8988T (cell line): Measurements from ENCODE around the gene PNN.
"Not testable (repeated sequence)": the region's sequence is repeated elsewhere in the genome, so short reads cannot be mapped to it uniquely, and the experiment has no call there.

Experiments
- DNase-seq: peaks from one replicate; pipeline ENCODE4 v3.0.0; 2011

Gene PNN

DNA sequence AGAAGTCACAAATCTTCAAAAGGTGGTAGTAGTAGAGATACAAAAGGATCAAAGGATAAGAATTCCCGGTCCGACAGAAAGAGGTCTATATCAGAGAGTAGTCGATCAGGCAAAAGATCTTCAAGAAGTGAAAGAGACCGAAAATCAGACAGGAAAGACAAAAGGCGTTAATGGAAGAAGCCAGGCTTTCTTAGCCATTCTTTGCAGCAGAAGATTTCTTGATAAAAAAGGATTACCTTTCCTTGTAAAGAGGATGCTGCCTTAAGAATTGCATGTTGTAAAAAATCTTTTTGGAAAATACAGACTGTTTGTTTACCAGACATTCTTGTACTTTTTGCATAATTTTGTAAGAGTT, 6.6 kb downstream of the PNN start:
- DNase-seq = no peak

DNA sequence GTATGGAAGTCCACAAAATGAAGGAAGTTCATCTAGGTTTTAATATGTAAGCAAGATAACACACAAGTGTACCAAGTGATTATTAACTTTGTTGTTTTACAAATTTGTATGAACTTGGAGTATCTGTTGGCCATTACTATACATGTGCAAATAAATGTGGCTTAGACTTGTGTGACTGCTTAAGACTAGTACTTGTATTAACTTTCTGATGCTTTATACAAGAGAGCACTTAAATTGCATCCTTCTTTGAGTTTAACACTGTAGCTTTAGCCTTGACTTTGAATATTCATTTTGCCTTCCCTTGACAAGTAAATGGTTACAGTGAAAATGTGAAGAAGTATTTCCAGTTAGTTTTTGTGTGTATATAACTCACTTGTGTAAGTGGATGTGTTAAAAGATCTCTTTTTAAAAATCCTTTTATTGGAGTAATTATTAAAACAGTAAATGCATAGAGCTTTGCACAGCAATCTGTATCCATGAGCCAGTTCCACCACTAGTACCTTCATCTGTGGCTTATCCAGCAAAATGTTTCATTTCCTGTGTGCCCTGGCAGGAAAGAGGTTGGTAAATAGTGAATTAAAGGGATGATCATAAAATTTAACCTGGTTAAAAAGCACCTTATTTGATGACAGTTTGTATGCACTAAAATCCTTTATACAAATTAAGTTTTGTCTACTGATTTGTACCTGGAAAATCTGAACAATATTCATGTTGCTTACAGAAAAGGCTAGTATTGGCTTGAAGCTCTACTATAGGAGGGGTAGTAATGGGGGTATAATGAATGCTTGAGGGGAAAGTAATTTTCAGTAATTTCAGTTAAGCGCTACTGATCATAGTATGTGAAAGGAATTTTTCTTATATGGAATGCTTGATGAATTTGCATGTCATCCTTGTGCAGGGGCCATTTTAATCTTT, 8.0 kb downstream of the PNN start:
- no peak for DNase-seq

DNA sequence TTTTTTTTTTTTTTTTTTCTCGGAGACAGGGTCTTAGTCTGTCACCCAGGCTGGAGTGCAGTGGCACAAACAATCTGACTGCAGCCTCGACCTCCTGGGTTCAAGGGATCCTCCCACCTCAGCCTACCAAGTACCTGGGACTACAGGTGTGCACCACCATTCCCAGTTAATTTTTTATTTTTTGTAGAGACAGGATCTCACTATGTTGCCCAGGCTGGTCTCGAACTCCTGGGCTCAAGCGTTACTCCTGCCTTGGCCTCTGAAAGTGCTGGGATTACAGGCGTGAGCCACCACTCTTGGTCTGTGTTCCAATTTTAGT, 8.6 kb downstream of the PNN start:
- DNase-seq = not testable (repeated sequence)

DNA sequence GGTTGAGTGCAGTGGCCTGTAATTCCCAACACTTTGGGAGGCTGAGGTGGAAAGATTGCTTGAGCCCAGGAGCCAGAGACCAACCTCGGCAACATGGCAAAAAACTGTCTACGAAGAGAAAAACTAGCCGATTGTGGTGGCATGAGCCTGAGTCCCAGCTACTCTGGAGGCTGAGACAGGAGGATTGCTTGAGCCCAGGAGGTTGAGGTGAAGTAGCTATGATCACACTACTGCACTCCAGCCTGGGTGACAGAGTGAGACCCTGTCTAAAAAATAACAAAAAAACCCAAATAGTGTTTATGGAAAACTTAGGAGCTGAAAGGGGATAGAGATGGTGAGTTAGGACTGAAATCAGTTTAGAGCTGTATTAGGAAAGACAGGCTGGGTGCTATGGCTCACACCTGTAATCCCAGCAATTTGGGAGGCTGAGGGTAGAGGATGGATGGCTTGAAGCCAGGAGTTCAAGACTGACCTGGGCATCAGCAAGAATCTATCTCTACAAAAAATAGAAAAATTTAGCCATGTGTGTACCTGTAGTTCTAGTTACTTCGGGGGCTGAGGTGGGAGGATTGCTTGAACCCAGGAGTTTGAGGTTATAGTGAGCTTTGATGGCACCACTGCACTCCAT, 9.7 kb downstream of the PNN start:
- no peak for DNase-seq

DNA sequence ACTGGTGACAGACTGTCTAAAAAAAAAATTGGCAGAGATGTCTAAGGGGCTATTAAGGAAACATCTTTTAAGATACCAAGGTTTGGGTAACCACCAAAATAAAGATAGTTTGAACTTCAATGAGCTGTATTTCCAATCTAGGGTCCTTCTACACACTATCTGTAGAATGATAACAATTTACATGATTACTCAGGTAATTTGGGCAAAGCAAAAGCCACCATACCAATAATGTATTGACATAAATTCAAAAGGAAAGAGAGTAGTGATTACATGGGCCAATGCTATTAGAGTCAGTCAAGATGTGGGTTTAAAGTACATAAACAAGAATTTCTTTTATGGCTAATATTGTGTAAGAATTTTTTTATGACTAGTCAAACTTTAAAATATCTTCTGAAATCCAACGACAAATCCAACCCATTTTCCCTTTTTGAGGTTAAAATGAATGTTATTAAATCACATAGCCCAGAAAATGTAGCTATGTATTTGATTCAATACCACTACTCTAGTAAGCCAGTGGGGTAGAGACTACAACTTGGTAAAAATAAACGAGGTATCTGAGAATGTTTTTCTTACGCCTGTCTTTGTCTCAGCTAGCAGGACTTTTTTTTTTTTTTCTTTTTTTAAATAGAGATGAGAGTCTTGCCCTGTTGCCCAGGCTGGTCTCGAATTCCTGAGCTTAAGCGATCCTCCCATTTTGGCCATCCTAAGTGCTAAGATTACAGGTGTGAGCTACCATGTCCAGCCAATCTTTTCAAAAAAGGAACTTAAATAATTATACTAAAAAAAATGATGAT, 10.4 kb downstream of the PNN start:
- DNase-seq = no peak

DNA sequence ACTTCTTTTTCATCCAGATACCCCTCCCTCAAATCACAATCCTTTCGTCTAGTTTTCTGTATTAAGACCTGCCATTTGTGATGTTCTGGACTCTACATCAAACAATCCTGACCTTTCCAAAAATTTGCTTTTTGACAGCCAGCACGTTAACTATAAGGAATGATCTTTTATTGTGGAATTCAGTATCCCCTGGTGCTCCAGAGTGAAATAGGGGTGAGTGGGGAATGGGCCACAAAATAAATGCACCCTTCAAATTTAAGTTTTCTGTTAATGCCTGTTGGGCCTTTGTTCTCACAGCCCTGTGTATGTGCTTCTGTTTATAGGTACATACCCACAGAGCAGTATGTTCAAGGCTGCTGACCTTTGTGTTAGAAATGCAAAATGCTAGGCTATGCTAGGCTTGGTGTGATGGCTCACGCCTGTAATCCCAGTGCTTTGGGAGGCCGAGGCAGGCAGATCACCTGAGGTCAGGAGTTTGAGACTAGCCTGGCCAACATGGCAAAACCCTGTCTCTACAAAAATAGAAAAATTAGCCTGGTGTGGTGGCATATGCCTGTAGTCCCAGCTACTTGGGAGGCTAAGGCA, 12.0 kb downstream of the PNN start:
- no peak for DNase-seq

DNA sequence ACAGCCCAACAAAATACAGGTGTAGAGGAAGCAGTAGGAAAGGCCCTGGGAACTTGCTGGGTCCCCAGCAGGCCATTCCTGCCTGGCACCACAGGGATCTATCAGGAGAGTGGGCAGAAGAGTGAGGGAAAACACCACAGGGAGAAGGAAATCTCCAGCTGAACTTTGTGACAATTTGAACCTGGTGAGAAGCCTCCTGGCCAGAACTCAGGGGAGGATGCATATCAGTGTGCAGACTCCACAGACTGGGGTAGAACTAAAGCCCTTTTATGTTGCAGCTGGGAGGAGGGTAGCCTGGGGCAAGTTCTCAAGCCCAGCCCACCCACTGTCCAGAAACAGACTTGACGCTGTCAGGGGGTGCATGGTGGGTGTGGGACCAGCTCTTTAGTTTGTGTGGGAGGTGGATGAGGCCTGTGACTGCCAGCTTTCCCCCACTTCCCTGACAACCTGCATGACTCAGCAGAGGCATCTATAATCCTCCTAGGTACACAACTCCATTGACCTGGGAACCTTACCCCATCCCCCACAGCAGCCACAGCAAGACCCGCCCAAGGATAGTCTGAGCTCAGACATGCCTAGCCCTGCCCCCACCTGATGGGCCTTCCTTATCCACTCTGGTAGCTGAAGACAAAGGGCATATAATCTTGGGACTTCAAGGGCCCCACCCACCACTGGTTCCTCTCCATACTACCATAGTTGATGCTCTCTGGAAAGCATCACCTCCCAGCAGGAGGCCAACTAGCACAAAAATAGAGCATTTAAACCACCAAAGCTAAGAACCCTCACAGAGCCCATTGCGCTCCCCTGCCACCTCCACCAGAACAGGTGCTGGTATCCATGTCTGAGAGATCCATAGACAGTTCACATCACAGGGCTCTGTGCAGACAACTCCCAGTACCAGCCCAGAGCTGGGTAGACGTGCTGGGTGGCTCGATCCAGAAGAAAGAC, 28.9 kb downstream of the PNN start:
- DNase-seq = no peak

DNA sequence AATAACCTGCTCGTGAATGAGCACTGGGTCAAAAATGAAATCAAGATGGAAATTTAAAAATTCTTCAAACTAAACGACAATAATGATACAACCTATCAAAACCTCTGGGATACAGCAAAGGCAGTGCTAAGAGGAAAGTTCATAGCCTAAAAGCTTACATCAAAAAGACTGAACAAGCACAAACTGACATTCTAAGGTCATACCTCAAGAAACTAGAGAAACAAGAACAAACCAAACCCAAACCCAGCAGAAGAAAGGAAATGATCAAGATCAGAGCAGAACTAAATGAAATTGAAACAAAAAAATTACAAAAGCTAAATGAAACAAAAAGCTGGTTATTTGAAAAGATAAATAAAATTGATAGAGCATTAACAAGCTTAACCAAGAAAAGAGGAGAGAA, 32.4 kb downstream of the PNN start:
- DNase-seq = not testable (repeated sequence)

DNA sequence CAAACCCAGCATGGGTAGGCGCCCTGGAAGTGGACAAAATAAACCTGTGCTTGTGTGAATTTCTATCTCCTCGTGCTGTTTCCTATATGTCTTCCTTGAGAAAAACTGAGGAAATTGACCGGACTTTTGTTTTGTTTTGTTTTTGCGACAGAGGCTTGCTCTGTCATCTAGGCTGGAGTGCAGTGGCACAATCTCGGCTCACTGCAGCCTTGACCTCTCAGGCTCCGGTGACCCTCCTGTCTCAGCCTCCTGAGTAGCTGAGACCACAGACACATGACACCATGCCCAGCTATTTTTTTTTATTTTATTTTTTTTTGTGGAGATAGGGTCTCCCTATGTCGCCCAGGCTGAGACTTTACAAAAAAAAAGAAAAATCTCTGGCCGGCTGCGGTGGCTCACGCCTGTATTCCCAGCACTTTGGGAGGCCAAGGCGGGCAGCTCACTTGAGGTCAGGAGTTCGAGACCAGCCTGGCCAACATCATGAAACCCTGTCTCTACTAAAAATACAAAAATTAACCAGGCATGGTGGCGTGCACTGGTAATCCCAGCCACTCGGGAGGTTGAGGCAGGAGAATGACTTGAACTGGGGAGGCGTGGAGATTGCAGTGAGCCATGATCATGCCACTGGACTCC, 36.2 kb downstream of the PNN start:
- DNase-seq = no peak

DNA sequence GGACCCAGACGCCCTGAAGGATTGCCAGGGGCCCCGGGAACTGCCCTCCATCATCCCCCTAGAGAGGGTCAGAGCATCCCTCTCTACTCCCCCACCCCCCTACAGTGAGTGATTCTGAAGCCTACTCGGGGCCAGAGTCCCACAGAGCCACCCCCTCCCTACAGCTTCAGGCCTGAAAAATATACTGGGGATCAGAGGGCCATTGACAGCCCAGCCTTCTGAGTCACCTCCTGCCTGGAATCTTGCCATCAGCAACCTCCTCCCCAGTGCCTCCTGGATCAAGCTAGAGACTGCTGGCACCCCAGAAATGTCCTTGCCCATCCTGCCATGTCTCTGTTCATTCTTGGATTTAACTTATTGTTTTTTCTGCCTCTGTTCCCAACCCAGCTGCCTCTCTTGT, 37.0 kb downstream of the PNN start:
- DNase-seq = no peak

DNA sequence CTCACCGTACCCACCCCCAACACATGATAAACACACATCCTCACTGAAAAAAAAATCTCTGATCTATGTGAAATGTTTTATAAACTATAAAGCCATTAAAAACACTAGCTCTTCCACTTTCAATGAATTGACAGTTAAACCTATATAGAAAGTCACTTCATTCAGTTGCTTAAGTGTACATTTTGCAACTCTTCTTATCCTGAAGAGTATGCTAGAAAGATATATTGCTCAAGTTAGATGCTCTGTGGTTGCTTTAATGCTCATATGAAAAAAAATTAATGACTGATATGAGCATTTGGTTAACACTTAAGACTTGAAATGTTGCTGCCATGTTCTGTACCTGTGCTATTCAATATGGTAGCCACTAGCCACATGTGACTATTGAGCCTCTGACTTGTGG, 37.6 kb downstream of the PNN start:
- no peak for DNase-seq

DNA sequence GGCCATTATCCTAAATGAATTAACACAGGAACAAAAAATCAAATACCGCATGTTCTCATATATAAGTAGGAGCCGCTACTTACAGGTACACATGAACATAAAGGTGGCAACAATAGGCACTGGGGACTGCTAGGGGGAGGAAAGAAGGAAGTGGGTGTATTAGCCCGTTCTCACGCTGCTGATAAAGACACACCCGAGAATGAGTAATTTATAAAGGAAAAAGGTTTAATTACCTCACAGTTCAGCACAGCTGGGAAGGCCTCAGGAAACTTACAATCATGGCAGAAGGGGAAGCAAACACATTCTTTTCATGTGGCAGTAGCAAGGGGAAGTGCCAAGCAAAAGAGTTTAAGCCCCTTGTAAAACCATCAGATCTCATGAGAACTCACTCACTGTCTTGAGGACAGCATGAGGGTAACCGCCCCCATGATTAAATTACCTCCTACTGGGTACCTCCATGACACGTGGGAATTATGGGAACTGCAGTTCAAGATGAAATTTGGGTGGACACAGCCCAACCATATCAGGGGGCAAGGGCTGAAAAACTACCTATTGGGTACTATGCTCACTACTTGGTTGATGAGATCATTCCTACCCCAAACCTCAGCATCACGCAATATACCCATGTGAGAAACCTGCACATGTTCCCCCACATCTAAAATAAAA, 42.3 kb downstream of the PNN start:
- no peak for DNase-seq

DNA sequence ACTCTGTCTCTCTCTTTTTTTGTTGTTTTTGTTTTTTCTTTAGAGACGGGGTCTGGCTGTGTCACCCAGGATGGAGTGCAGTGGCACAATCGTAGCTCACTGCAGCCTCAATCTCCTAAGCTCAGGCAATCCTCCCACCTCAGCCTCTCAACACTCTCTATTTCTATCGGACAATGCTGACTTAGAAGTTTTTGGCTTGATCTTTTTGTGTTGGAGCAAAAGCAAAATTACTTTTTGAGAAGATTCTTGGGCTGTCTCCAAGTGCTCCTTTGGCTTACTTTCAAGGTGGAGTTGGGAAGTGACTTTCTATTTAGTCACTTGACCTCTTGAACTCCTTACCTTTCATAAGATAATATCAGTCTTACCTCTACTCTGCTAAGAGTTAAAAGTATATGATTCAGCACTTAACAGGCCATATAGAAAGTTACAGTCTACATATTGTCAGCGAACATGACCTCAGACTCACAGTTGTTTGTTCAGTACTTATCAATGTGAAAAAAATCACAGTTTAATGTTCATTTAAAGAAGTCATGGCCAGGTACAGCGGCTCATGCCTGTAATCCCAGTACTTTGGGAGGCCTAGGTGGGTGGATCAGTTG, 43.2 kb downstream of the PNN start:
- no peak for DNase-seq

DNA sequence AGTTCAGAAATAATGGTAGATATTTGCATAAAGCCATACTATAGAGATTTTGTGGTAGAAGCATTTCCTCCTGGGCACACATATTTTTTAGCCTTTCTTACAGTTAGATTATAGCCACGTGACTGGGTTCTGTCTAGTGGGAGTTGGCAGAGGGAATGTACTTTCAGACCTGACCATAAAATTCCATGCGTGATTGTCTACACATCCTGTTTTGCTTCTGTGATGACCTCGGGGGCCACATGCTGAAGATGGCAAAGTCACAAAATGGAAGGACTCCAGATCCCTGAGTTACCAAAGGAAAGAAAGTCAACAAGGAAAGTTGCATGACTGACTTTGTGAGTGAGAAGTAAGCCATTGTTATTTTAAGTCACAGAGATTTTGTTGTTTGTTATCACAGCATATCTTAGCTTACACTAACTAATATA, 44.0 kb downstream of the PNN start:
- DNase-seq = no peak

DNA sequence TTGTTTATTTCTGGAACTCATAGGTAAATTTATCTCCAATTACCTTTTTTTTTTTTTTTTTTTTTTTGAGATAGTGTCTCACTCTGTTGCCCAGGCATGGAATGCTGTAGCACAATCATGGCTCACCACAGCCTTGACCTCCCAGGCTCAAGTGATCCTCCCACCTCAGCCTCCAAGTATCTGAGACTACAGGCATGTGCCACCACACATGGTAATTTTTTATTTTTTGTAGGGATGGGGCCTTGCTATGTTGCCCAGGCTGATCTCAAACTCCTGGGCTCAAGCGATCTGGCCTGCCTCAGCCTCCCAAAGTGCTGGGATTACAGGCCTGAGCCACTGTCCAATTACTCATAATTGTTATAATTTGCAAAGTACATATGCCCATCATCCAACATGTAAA, 45.4 kb downstream of the PNN start:
- not testable (repeated sequence) for DNase-seq

DNA sequence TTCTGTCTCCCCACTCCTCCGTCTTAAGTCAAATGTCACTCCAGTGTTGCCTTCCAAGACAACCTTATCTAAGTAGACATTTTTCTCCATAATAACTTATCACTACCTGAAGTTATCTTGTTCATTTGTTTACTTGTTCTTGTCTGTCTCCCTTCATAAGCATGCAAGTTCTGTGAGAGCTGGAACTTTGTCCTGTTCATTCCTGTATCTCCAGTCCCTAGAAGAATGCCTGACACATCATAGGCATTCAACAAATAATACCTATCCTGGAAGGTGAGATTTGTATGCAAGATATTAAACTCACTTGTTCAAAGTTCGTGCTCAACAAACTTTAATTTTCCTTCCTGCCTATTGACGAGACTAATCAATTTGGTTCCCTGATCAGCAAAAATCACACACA, 53.0 kb downstream of the PNN start:
- DNase-seq = no peak

DNA sequence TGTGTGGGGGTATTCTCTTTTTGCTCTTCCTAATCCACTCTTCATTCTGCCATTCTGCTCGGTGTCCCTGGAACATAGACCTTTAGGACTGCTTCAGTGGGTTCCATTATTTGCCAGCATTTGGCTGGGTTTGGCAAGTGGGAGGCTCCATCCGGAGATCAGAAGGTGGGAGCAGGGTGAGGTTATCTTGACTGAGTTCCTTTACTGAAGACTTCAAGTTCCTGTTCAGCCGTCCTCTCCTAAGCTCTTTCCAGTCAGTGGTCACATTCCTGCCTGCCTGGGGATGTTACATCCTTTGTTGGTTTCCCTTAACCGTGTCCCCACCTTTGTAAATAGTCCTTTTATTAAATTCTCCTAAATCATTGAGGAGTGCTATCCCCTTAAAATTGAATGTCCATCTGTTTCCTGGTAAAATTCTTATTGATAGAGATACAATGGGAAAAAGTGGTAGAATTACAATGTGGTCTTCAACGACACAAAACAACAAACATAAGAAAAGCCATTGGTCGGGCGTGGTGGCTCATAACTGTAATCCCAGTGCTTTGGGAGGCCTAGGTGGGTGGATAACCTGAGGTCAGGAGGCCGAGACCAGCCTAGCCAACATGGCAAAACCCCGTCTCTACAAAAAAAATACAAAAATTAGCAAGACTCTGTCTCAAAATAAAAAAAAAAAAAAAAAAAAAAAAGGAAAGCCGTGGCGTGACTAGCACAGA, 53.6 kb downstream of the PNN start:
- DNase-seq = no peak

DNA sequence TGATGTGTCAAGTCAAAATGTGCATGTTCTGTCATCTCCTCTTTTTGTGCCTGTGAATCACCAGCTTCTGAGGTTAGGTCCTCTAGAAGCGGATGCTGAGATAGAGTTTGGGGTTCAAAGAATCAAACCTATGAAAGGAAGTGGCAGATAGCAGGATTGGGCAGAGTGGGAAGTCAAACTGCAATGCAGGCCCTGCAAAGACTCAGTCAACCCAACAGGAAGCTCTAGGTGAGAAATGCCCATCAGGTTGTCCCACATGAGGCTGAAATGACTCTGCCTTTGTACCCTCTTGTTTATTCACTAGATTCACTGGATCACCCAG, 54.1 kb downstream of the PNN start:
- no peak for DNase-seq

DNA sequence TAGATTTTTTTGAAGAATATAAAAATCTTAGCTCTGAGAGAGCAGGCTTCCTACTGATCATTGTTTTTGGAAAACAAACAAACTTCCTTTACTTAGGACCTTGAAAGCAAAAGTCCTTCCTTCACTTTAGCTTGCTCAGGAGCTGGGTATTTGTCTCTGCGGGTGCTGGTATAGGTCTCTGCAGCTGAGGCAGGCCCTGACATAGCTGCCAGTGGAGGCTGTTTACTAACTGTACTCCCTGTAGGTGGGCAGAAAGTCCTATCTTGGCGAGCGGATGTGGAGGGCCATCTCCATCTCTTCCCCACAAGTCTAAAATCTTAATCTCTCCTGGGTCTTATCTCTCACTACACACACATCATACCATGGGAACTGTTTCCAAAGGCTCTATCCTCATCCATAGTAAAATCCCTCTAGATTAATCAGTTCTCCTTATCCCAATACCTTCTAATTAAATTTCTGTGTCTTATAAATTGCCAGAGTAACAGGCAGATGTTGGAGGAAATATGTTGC, 54.6 kb downstream of the PNN start:
- no peak for DNase-seq

DNA sequence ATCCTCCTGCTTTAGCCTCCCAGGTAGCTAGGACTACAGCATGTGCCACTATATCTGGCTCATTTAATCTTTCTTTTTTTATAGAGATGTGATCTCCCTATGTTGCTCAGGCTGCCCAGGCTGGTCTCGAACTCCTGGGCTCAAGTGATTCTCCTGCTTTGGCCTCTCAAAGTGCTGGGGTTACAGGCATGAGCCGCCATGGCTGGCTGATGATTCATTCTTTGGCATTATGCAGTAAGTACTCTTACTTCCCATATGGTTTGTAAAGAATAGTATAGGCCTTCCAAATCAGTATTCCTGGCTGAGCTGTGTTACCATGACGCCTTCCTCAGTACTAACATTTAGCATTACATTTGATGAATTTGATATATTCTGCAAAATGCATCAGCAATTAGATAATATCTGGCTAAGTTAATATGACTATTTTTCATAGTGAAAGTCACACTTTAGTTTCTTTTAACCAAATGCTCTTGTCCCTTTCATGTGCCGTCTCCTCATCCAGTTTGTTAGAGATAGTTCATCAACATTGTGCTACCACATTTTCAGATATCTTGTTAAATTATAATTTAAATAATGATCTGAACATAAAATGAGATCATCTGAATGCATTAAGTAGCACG, 55.5 kb downstream of the PNN start:
- DNase-seq = no peak
